Stimulated activated CD8-positive, alpha-beta memory T cell treated with anti-CD3 and anti-CD28 coated beads, Interleukin-7, amount 100 ng/mL, for 4 hours (primary cell): ENCODE data around the gene RASSF6.
"Not testable (repeated sequence)": the region's sequence is repeated elsewhere in the genome, so short reads cannot be mapped to it uniquely, and the experiment has no call there.

Source experiments
- DNase-seq, 2 donors: peaks; one replicate each; pipeline ENCODE4 v3.0.0-alpha.2; 2020; ENCODE audit warnings: low read depth in 2 of 2

RASSF6 gene

GRCh38 chr4:73577371-73577770 is 42.9 kb downstream of the RASSF6 start:
- no peak for DNase-seq

- DNase-seq, result no peak
These were observed 43.9 kb downstream of the RASSF6 start for GRCh38 chr4:73576381-73576780.

- no peak for DNase-seq
These were observed 44.6 kb downstream of the RASSF6 start for GRCh38 chr4:73575660-73576059.

GRCh38 chr4:73573794-73574528 is 46.3 kb downstream of the RASSF6 start:
- DNase-seq, result no peak

GRCh38 chr4:73550865-73551264 is 69.4 kb downstream of the RASSF6 start:
- DNase-seq, result not testable (repeated sequence)

- DNase-seq, result no peak
These were observed 75.6 kb downstream of the RASSF6 start for GRCh38 chr4:73544620-73545019.

- no peak for DNase-seq
These were observed 79.0 kb downstream of the RASSF6 start for GRCh38 chr4:73541251-73541650.

GRCh38 chr4:73540826-73541225 is 79.4 kb downstream of the RASSF6 start:
- DNase-seq, result no peak

GRCh38 chr4:73539386-73539785 is 80.8 kb downstream of the RASSF6 start:
- no peak for DNase-seq

- DNase-seq, result no peak
These were observed 82.1 kb downstream of the RASSF6 start for GRCh38 chr4:73538162-73538561.

- DNase-seq, result no peak
These were observed 86.5 kb downstream of the RASSF6 start for GRCh38 chr4:73533515-73534422.

- no peak for DNase-seq
These were observed 92.1 kb downstream of the RASSF6 start for GRCh38 chr4:73528171-73528570.

- no peak for DNase-seq
These were observed 93.0 kb downstream of the RASSF6 start for GRCh38 chr4:73527196-73527595.

GRCh38 chr4:73525611-73526010 is 94.6 kb downstream of the RASSF6 start:
- DNase-seq, result no peak

- DNase-seq, result no peak
These were observed 97.1 kb downstream of the RASSF6 start for GRCh38 chr4:73523126-73523525.
